ENCODE results near the gene XRCC1. TPM values are rescaled to one million over a fixed set of nuclear protein-coding genes. Genes with fewer than 3 reads are reported as not detected.
"Not testable (repeated sequence)": the region's sequence is repeated elsewhere in the genome, so short reads cannot be mapped to it uniquely, and the experiment has no call there.

The XRCC1 gene
- total RNA-seq, 4 donors from 2014 or later: 29.6 to 38.8 (median 31.3) TPM

DNA sequence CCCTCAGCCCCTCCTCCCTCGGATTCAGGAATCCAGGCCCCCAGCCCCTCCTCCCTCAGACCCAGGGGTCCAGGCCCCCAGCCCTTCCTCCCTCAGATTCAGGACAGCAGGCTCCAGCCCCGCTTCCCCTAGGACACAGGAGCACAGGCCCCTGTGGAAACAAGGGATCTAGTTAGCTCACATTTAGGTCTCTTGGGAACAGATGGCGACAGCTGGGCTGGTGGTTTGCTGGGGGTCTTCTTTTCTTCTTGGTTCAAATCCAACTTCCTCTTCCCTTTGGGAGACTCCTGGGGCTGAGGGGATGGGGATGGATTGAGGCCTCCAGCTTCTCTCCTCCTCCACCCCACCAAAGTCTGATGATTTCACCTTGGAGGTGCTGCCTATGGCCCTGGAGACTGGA is 22.7 kb downstream of the XRCC1 start:
- WGBS, 2 donors: 100% methylated on average over 2 of the region's 3 CpGs; no CpG with 5 or more reads in 1 of the 2 donors
- no peaks in the 10 kb centered on the region for H3K4me1 ChIP-seq
- no peak for DNase-seq
- TF ChIP-seq, protein P1, sequence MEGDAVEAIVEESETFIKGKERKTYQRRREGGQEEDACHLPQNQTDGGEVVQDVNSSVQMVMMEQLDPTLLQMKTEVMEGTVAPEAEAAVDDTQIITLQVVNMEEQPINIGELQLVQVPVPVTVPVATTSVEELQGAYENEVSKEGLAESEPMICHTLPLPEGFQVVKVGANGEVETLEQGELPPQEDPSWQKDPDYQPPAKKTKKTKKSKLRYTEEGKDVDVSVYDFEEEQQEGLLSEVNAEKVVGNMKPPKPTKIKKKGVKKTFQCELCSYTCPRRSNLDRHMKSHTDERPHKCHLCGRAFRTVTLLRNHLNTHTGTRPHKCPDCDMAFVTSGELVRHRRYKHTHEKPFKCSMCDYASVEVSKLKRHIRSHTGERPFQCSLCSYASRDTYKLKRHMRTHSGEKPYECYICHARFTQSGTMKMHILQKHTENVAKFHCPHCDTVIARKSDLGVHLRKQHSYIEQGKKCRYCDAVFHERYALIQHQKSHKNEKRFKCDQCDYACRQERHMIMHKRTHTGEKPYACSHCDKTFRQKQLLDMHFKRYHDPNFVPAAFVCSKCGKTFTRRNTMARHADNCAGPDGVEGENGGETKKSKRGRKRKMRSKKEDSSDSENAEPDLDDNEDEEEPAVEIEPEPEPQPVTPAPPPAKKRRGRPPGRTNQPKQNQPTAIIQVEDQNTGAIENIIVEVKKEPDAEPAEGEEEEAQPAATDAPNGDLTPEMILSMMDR (IDR thresholded peaks at IDR 0.05): no peak
- TF ChIP-seq POLR2A (IDR thresholded peaks at IDR 0.05): no peak
- intact Hi-C loops (cut with DNase I): no loop called here
- peaks cover 21 to 24% of the 10 kb centered on the region in 2 donors for H3K36me3 ChIP-seq
- H3K27ac ChIP-seq: no peak overlapping the region
- no peak overlapping the region for H3K4me3 ChIP-seq (replicated peaks in 1 of 3)
- no peaks in the 10 kb centered on the region for H3K27me3 ChIP-seq
- H3K9me3 ChIP-seq: no peaks in the 10 kb centered on the region

DNA sequence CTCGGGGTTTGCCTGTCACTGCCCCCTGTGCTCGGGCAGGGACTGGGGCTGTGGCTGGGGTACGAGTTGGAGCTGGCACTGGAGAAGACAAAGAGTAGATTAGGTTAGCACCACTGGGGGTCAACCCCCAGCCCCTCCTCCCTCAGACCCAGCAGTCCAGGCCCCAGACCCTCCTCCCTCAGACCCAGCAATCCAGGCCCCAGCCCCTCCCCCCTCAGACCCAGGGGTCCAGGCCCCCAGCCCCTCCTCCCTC is 23.2 kb downstream of the XRCC1 start:
- 100% methylated on average over 1 of the region's 3 CpGs; no CpG with 5 or more reads in 1 of the 2 donors for WGBS, 2 donors
- no peak for DNase-seq
- peaks cover 21 to 24% of the 10 kb centered on the region in 2 donors for H3K36me3 ChIP-seq
- H3K4me1 ChIP-seq: no peaks in the 10 kb centered on the region
- H3K9me3 ChIP-seq: no peaks in the 10 kb centered on the region
- TF ChIP-seq POLR2A (IDR thresholded peaks at IDR 0.05): no peak
- TF ChIP-seq, protein P1 (IDR thresholded peaks at IDR 0.05): no peak
- no peak overlapping the region for H3K4me3 ChIP-seq (replicated peaks in 1 of 3)
- H3K27me3 ChIP-seq: no peaks in the 10 kb centered on the region
- intact Hi-C loops (cut with DNase I): no loop called here
- no peak overlapping the region for H3K27ac ChIP-seq

DNA sequence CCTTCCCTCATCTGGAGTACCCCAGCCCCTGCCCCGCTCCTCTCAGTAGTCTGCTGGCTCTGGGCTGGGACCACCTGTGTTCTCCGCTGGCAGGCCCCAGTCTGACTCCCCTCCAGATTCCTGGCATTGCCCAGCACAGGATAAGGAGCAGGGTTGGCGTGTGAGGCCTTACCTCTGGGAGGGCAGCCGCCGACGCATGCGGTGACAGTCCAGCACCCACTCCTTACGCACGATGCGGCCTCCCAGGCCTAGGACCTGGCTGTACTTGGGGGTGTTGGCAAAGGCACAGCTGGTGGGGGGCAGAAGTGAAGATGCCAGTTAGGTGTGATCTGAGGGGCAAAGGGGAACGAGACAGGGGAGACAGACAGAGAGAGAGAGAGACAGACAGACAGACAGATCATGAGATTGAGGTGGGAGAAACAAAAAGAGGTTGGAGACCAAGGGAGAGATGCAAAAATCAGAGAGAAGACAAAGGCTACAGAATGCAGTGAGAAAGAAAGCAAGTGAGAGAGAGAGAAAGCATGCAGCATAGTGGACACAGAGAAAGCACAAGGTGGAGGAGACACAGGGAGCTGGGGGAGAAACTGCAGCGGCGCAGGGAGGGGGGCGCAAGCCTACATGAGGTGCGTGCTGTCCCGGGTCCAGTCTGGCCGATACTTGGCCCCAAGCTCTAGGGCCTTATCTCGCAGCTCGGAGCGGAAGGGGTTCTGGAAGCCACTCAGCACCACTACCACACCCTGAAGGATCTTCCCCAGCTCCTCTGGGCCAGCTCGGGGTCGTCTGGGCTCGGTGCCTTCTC is 23.7 kb downstream of the XRCC1 start:
- Histone ChIP-seq H3K9me3 (no peaks in the 10 kb centered on the region), H3K27ac (no peak overlapping the region), H3K4me3 (replicated peaks in 1 of 3) (no peak overlapping the region), H3K4me1 (no peaks in the 10 kb centered on the region), H3K27me3 (no peaks in the 10 kb centered on the region), H3K36me3 (peaks cover 21 to 24% of the 10 kb centered on the region in 2 donors)
- WGBS, 2 donors: 93 to 97% methylated on average over 19 to 20 of the region's 23 CpGs
- intact Hi-C loops (cut with DNase I): no loop called here
- TF ChIP-seq, protein P1 (IDR thresholded peaks at IDR 0.05): no peak
- no peak for TF ChIP-seq POLR2A (IDR thresholded peaks at IDR 0.05)
- no peak for DNase-seq

DNA sequence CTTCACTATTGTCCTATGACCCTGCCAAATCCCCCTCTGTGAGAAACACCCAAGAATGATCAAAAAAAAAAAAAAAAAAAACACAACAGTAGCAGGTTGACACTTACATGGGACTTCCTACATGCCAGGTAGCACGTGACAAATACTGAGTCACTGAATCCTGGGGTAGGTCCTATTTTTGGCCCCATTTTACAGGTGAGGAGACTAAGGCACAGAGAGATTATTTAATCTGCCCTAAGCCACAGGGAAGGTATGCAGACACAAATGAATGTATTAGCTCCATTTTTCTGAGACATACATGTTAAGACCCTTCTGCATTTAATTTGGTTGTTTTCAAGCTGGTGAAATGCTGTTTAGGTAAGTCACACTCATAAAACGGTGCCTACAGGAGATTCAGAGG is 26.6 kb downstream of the XRCC1 start:
- TF ChIP-seq POLR2A (IDR thresholded peaks at IDR 0.05): no peak
- TF ChIP-seq, protein P1 (IDR thresholded peaks at IDR 0.05): no peak
- H3K27me3 ChIP-seq: no peaks in the 10 kb centered on the region
- H3K36me3 ChIP-seq: peaks cover 32 to 37% of the 10 kb centered on the region in 2 donors
- H3K4me3 ChIP-seq (replicated peaks in 1 of 3): no peak overlapping the region
- DNase-seq: no peak
- WGBS, 2 donors: 87 to 95% methylated on average over 2 of the region's 2 CpGs
- no peak overlapping the region for H3K27ac ChIP-seq
- H3K9me3 ChIP-seq: no peaks in the 10 kb centered on the region
- intact Hi-C loops (cut with DNase I): no loop called here
- no peaks in the 10 kb centered on the region for H3K4me1 ChIP-seq

DNA sequence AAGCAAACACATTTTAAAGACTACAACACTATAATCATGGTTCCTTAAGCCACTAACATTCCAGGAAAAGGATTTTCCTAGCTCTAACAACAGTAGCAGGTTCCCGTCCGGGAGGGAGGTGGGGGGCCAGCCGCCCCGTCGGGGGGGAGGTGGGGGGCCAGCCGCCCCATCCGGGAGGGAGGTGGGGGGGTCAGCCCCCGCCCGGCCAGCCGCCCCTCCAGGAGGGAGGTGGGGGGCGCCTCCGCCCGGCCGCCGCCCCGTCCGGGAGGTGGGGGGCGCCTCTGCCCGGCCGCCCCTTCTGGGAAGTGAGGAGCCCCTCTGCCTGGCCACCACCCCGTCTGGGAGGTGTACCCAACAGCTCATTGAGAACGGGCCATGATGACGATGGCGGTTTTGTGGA is 27.4 kb downstream of the XRCC1 start:
- DNase-seq; H3K4me3 ChIP-seq (replicated peaks in 1 of 3); H3K27me3 ChIP-seq; H3K4me1 ChIP-seq; intact Hi-C loops (cut with DNase I); H3K9me3 ChIP-seq; H3K27ac ChIP-seq: not testable (repeated sequence)
- 86% methylated on average over 5 of the region's 24 CpGs; no CpG with 5 or more reads in 1 of the 2 donors for WGBS, 2 donors
- H3K36me3 ChIP-seq: peaks cover 35 to 45% of the 10 kb centered on the region in 2 donors

Data from thyroid gland (tissue), 4 donors.